Measurements from ENCODE around the gene EPC2.

EPC2 gene

DNA sequence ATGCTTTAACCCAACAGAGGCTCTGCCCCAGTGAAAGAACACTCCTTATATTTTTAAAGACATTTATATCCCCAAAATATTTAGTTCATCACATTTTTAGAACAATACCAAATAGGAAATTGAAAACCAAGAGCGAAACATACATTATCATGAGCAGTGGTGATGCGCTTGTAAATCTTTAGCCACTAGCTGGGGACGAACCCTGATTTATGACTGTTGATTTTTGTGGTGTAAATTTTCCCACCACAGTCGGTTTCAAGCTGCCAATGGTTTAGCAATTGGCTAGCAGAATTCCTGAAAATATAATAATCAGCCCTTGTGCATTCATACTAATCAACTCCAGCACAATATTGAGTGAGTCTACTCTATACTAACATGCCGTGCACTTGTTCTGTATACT is 27.3 kb upstream of the EPC2 start:
- TF ChIP-seq POLR2AphosphoS5 (IDR thresholded peaks at IDR 0.05; ENCODE audit: low read depth, low read length) (no peak), FOXP2 (optimal IDR thresholded peaks at IDR 0.05; ENCODE audit: borderline replicate concordance, extremely low read depth, extremely low read length, insufficient read depth) (no peak), TAF1 (IDR thresholded peaks at IDR 0.05; ENCODE audit: borderline replicate concordance, insufficient read depth, low read length) (no peak), SIN3A (IDR thresholded peaks at IDR 0.05; ENCODE audit: borderline replicate concordance, insufficient read depth, low read length) (no peak)
- TF ChIP-seq, protein P1, sequence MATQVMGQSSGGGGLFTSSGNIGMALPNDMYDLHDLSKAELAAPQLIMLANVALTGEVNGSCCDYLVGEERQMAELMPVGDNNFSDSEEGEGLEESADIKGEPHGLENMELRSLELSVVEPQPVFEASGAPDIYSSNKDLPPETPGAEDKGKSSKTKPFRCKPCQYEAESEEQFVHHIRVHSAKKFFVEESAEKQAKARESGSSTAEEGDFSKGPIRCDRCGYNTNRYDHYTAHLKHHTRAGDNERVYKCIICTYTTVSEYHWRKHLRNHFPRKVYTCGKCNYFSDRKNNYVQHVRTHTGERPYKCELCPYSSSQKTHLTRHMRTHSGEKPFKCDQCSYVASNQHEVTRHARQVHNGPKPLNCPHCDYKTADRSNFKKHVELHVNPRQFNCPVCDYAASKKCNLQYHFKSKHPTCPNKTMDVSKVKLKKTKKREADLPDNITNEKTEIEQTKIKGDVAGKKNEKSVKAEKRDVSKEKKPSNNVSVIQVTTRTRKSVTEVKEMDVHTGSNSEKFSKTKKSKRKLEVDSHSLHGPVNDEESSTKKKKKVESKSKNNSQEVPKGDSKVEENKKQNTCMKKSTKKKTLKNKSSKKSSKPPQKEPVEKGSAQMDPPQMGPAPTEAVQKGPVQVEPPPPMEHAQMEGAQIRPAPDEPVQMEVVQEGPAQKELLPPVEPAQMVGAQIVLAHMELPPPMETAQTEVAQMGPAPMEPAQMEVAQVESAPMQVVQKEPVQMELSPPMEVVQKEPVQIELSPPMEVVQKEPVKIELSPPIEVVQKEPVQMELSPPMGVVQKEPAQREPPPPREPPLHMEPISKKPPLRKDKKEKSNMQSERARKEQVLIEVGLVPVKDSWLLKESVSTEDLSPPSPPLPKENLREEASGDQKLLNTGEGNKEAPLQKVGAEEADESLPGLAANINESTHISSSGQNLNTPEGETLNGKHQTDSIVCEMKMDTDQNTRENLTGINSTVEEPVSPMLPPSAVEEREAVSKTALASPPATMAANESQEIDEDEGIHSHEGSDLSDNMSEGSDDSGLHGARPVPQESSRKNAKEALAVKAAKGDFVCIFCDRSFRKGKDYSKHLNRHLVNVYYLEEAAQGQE (IDR thresholded peaks at IDR 0.05; ENCODE audit: insufficient read depth in 1 of 2, low read depth in 2 of 2, low read length in 2 of 2), result no peak

DNA sequence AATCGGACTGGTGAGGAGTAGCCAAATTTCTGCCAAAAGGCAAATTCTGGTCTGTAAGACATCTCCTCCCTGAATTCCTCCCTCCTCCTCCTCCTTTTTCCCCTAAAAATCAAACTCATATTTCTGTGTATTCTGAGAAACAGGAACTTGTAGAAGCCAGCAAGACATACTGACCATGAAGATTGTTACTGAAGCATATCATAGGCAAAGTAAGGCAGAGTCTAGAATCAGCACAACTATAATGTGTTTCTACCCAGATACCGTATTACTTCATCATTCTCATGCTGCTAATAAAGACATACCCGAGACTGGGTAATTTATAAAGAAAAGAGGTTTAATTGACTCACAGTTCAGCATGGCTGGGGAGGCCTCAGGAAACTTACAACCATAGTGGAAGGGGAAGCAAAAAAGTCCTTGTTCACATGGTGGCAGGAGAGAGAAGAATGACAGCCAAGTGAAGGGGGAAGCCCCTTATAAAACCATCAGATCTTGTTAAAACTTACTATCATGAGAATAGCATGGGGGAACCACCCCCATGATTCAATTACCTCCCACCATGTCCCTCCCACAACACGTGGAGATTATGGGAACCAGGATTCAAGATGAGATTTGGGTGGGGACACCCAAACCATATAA is 24.9 kb upstream of the EPC2 start:
- no peak for TF ChIP-seq TAF1 (IDR thresholded peaks at IDR 0.05; ENCODE audit: borderline replicate concordance, insufficient read depth, low read length)
- no peak for TF ChIP-seq POLR2AphosphoS5 (IDR thresholded peaks at IDR 0.05; ENCODE audit: low read depth, low read length)
- no peak for TF ChIP-seq SIN3A (IDR thresholded peaks at IDR 0.05; ENCODE audit: borderline replicate concordance, insufficient read depth, low read length)
- no peak for TF ChIP-seq FOXP2 (optimal IDR thresholded peaks at IDR 0.05; ENCODE audit: borderline replicate concordance, extremely low read depth, extremely low read length, insufficient read depth)
- TF ChIP-seq, protein P1 (IDR thresholded peaks at IDR 0.05; ENCODE audit: insufficient read depth in 1 of 2, low read depth in 2 of 2, low read length in 2 of 2), result no peak

DNA sequence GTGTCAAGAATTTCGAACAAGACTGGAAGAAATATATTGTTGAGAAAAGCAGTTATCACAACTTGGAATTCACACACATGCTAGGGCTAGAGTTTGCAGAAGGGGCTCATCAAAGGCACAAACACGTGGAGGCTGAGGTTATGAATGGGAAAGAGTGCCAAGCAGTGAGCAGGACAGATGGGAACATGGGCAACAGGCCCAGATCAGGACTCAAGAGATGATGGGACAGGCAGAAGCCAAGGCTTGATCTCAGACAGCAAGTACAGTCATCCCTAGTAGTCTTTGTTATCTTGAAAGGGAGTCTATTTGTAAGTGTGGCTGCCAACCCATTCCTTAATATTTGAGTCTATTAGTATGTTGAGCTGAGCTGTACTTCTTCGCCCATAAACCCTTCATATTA is 22.2 kb upstream of the EPC2 start:
- TF ChIP-seq FOXP2 (optimal IDR thresholded peaks at IDR 0.05; ENCODE audit: borderline replicate concordance, extremely low read depth, extremely low read length, insufficient read depth) (no peak), SIN3A (IDR thresholded peaks at IDR 0.05; ENCODE audit: borderline replicate concordance, insufficient read depth, low read length) (no peak), TAF1 (IDR thresholded peaks at IDR 0.05; ENCODE audit: borderline replicate concordance, insufficient read depth, low read length) (no peak), POLR2AphosphoS5 (IDR thresholded peaks at IDR 0.05; ENCODE audit: low read depth, low read length) (no peak)
- TF ChIP-seq, protein P1 (IDR thresholded peaks at IDR 0.05; ENCODE audit: insufficient read depth in 1 of 2, low read depth in 2 of 2, low read length in 2 of 2), result no peak

DNA sequence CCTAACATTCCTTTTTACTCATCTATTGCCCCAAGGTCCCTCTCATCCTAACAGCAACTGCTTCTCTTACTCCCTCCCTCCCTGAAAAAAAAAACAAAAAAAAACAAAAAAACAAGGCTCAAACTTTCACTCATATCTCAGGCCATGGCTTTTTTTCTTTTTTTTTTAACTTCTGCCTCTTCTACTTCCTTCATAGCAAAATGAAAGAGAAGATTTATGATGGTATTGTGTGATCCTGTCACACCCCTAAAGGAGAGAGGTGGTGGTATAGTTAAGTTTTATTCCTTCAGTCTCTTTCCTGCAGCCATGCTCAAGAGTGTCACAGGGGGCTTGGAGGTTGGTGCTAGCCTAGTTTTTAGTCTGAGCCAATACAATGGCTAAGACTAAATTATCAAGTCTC is 21.5 kb upstream of the EPC2 start:
- TF ChIP-seq TAF1 (IDR thresholded peaks at IDR 0.05; ENCODE audit: borderline replicate concordance, insufficient read depth, low read length) (no peak), POLR2AphosphoS5 (IDR thresholded peaks at IDR 0.05; ENCODE audit: low read depth, low read length) (no peak), SIN3A (IDR thresholded peaks at IDR 0.05; ENCODE audit: borderline replicate concordance, insufficient read depth, low read length) (no peak), FOXP2 (optimal IDR thresholded peaks at IDR 0.05; ENCODE audit: borderline replicate concordance, extremely low read depth, extremely low read length, insufficient read depth) (no peak)
- TF ChIP-seq, protein P1 (IDR thresholded peaks at IDR 0.05; ENCODE audit: insufficient read depth in 1 of 2, low read depth in 2 of 2, low read length in 2 of 2), result no peak

All from PFSK-1 (cell line).